Immature natural killer cell (primary cell): ENCODE results near the gene SREBF1. TPM values are rescaled to one million over a fixed set of nuclear protein-coding genes. Genes with fewer than 3 reads are reported as not detected.

Experiments
- DNase-seq, 3 donors: peaks; one replicate each; pipeline ENCODE4 v3.0.0; 2022; ENCODE audit warnings: mixed read lengths in 1 of 3
- H3K27ac Mint-ChIP-seq, 6 donors: one replicate each; pipeline ENCODE4 v1.8.0; 2020; ENCODE audit warnings: mixed read lengths in 6 of 6, mild to moderate bottlenecking in 5 of 6, inconsistent platforms in 4 of 6, moderate library complexity in 3 of 6
- H3K27me3 Mint-ChIP-seq, 3 donors: one replicate each; pipeline ENCODE4 v1.8.0; 2020 to 2021; ENCODE audit warnings: low read depth in 3 of 3, mild to moderate bottlenecking in 3 of 3, mixed read lengths in 3 of 3, moderate library complexity in 3 of 3, inconsistent platforms in 1 of 3
- H3K36me3 Mint-ChIP-seq, 3 donors: one replicate each; pipeline ENCODE4 v1.8.0; 2020; ENCODE audit warnings: mixed read lengths in 3 of 3, inconsistent platforms in 2 of 3, mild to moderate bottlenecking in 2 of 3
- H3K4me1 Mint-ChIP-seq, 2 donors: one replicate each; pipeline ENCODE4 v1.8.0; 2020; ENCODE audit warnings: inconsistent platforms in 2 of 2, mild to moderate bottlenecking in 2 of 2, mixed read lengths in 2 of 2, moderate library complexity in 1 of 2
- H3K4me3 Mint-ChIP-seq, 5 donors: one replicate each; pipeline ENCODE4 v1.8.0; 2020; ENCODE audit warnings: mild to moderate bottlenecking in 5 of 5, mixed read lengths in 5 of 5, inconsistent platforms in 3 of 5, moderate library complexity in 3 of 5
- H3K9me3 Mint-ChIP-seq, 6 donors: one replicate each; pipeline ENCODE4 v1.8.0; 2020; ENCODE audit warnings: mild to moderate bottlenecking in 6 of 6, mixed read lengths in 6 of 6, inconsistent platforms in 4 of 6, moderate library complexity in 3 of 6
- polyA plus RNA-seq, 3 donors: library from polyadenylated mRNA; unstranded; fragments of 300-500 nt; fragmentation: Illumina TruSeq; gene quantifications; one replicate each; pipeline ENCODE4 v1.2.3, GENCODE V29; 2021

Gene SREBF1
- polyA plus RNA-seq, 3 donors from 2014 or later: 2.9 to 13.4 (median 4.4) TPM

- H3K36me3 Mint-ChIP-seq: no peaks in the 10 kb centered on the region
- H3K27ac Mint-ChIP-seq: peak overlapping the region; percentile 79 to 95 (median 88)
- DNase-seq: no peak
- H3K27me3 Mint-ChIP-seq: peaks cover 0 to 1% (median 0%) of the 10 kb centered on the region in 3 donors
- peak overlapping the region; percentile 27 to 85 (median 59) for H3K4me3 Mint-ChIP-seq
- H3K9me3 Mint-ChIP-seq: no peaks in the 10 kb centered on the region
- peaks cover 27 to 32% of the 10 kb centered on the region in 2 donors for H3K4me1 Mint-ChIP-seq
Measured at GRCh38 chr17:17793378-17794214, 43.2 kb downstream of the SREBF1 start.

- Mint-ChIP-seq H3K36me3 (no peaks in the 10 kb centered on the region), H3K27me3 (peaks cover 0 to 2% (median 0%) of the 10 kb centered on the region in 3 donors), H3K4me1 (peaks cover 27 to 32% of the 10 kb centered on the region in 2 donors), H3K9me3 (no peaks in the 10 kb centered on the region), H3K27ac (peak overlapping the region; percentile 79 to 95 (median 89)), H3K4me3 (peak overlapping the region; percentile 71 to 85 (median 73))
- DNase-seq: peak; percentile 84 to 86 (median 86)
Measured at GRCh38 chr17:17792551-17793377, 44.0 kb downstream of the SREBF1 start.

- DNase-seq: peak in 1 of 3 donors; percentile 14
- Mint-ChIP-seq H3K27ac (peak overlapping the region; percentile 77 to 95 (median 89)), H3K4me3 (peak overlapping the region; percentile 71 to 85 (median 73)), H3K36me3 (no peaks in the 10 kb centered on the region), H3K9me3 (no peaks in the 10 kb centered on the region), H3K27me3 (peaks cover 0 to 2% (median 0%) of the 10 kb centered on the region in 3 donors), H3K4me1 (peaks cover 27 to 32% of the 10 kb centered on the region in 2 donors)
Measured at GRCh38 chr17:17792037-17792550, 44.7 kb downstream of the SREBF1 start.

GRCh38 chr17:17790637-17791464, 45.9 kb downstream of the SREBF1 start:
- no peak overlapping the region for H3K4me3 Mint-ChIP-seq
- H3K36me3 Mint-ChIP-seq: no peaks in the 10 kb centered on the region
- no peaks in the 10 kb centered on the region for H3K9me3 Mint-ChIP-seq
- H3K27me3 Mint-ChIP-seq: peaks cover 0 to 2% (median 2%) of the 10 kb centered on the region in 3 donors
- peaks cover 27 to 38% of the 10 kb centered on the region in 2 donors for H3K4me1 Mint-ChIP-seq
- no peak for DNase-seq
- H3K27ac Mint-ChIP-seq: peak overlapping the region; percentile 28 to 75 (median 66)

GRCh38 chr17:17789828-17790636, 46.8 kb downstream of the SREBF1 start:
- DNase-seq: no peak
- Mint-ChIP-seq H3K27ac (peak overlapping the region in 4 of 6 donors; percentile 31 to 83 (median 62)), H3K9me3 (no peaks in the 10 kb centered on the region), H3K4me1 (peaks cover 34 to 46% of the 10 kb centered on the region in 2 donors), H3K27me3 (peaks cover 0 to 2% (median 2%) of the 10 kb centered on the region in 3 donors), H3K4me3 (no peak overlapping the region), H3K36me3 (no peaks in the 10 kb centered on the region)

- H3K9me3 Mint-ChIP-seq: no peaks in the 10 kb centered on the region
Measured at GRCh38 chr17:17789410-17789809, 47.4 kb downstream of the SREBF1 start.

GRCh38 chr17:17788967-17789366, 47.8 kb downstream of the SREBF1 start:
- no peak for DNase-seq
- H3K9me3 Mint-ChIP-seq: no peaks in the 10 kb centered on the region
- no peaks in the 10 kb centered on the region for H3K36me3 Mint-ChIP-seq
- H3K4me3 Mint-ChIP-seq: no peak overlapping the region
- peaks cover 0 to 5% (median 2%) of the 10 kb centered on the region in 3 donors for H3K27me3 Mint-ChIP-seq
- peak overlapping the region in 2 of 6 donors; percentile 31 to 69 for H3K27ac Mint-ChIP-seq
- peaks cover 41 to 55% of the 10 kb centered on the region in 2 donors for H3K4me1 Mint-ChIP-seq

More at GRCh38 chr17:17789410-17789809, 47.4 kb downstream of the SREBF1 start:
- DNase-seq: no peak
- Mint-ChIP-seq H3K27me3 (peaks cover 0 to 5% (median 2%) of the 10 kb centered on the region in 3 donors), H3K36me3 (no peaks in the 10 kb centered on the region), H3K4me3 (no peak overlapping the region), H3K4me1 (peaks cover 38 to 52% of the 10 kb centered on the region in 2 donors), H3K27ac (peak overlapping the region in 4 of 6 donors; percentile 37 to 83 (median 62))

GRCh38 chr17:17787568-17787967, 49.2 kb downstream of the SREBF1 start:
- H3K9me3 Mint-ChIP-seq: no peaks in the 10 kb centered on the region
- no peak overlapping the region for H3K27ac Mint-ChIP-seq
- no peak overlapping the region for H3K4me3 Mint-ChIP-seq
- no peak for DNase-seq
- H3K4me1 Mint-ChIP-seq: peaks cover 33 to 45% of the 10 kb centered on the region in 2 donors
- H3K27me3 Mint-ChIP-seq: peaks cover 0 to 8% (median 2%) of the 10 kb centered on the region in 3 donors
- H3K36me3 Mint-ChIP-seq: no peaks in the 10 kb centered on the region

- H3K9me3 Mint-ChIP-seq: no peaks in the 10 kb centered on the region
- no peaks in the 10 kb centered on the region for H3K36me3 Mint-ChIP-seq
- DNase-seq: no peak
- peaks cover 0 to 8% (median 2%) of the 10 kb centered on the region in 3 donors for H3K27me3 Mint-ChIP-seq
- peak overlapping the region in 2 of 6 donors; percentile 21 to 30 for H3K27ac Mint-ChIP-seq
- peaks cover 27 to 40% of the 10 kb centered on the region in 2 donors for H3K4me1 Mint-ChIP-seq
- no peak overlapping the region for H3K4me3 Mint-ChIP-seq
Measured at GRCh38 chr17:17786998-17787397, 49.8 kb downstream of the SREBF1 start.

- H3K27ac Mint-ChIP-seq: peak overlapping the region in 4 of 6 donors; percentile 18 to 75 (median 47)
- H3K4me3 Mint-ChIP-seq: peak overlapping the region; percentile 38 to 89 (median 80)
Measured at GRCh38 chr17:17785407-17785806, 51.4 kb downstream of the SREBF1 start.

GRCh38 chr17:17784657-17785267, 52.0 kb downstream of the SREBF1 start:
- Mint-ChIP-seq H3K36me3 (no peaks in the 10 kb centered on the region), H3K4me3 (peak overlapping the region; percentile 38 to 95 (median 88)), H3K4me1 (peaks cover 28 to 29% of the 10 kb centered on the region in 2 donors), H3K9me3 (no peaks in the 10 kb centered on the region), H3K27ac (peak overlapping the region in 3 of 6 donors; percentile 8 to 75 (median 49)), H3K27me3 (peaks cover 2 to 8% (median 2%) of the 10 kb centered on the region in 3 donors)
- DNase-seq: peak in 2 of 3 donors; percentile 24 to 38

More at GRCh38 chr17:17785407-17785806, 51.4 kb downstream of the SREBF1 start:
- DNase-seq: no peak
- Mint-ChIP-seq H3K4me1 (peaks cover 28 to 33% of the 10 kb centered on the region in 2 donors), H3K36me3 (no peaks in the 10 kb centered on the region), H3K27me3 (peaks cover 2 to 8% (median 2%) of the 10 kb centered on the region in 3 donors), H3K9me3 (no peaks in the 10 kb centered on the region)
